CD4-positive, alpha-beta T cell treated with Interleukin-12 subunit alpha and Interleukin-12 subunit beta, for 1 hour (primary cell): Measurements from ENCODE around the gene ANKS1A.
A peak's percentile ranks its signal among the peaks of the same experiment; 100 is the strongest.
"Not testable (repeated sequence)": the region's sequence is repeated elsewhere in the genome, so short reads cannot be mapped to it uniquely, and the experiment has no call there.

ENCODE experiments used
- DNase-seq: peaks from one replicate; pipeline ENCODE4 v3.0.0-alpha.2; 2020

The ANKS1A gene

GRCh38 chr6:34884996-34885395, 4.1 kb upstream of the ANKS1A start:
- no peak for DNase-seq

DNA sequence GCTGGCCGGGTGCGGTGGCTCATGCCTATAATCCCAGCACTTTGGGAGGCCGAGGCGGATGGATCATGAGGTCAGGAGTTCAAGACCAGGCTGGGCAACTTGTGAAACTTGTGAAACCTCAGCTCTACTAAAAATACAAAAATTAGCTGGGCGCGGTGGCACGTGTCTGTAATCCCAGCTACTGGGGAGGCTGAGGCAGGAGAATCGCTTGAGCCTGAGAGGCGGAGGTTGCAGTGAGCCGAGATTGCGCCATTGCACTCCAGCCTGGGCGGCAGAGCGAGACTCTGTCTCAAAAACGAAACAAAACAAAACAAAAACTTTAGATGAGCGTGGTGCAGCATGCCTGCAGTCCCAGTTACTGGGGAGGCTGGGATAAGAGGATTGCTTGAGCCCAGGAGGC, 3.2 kb upstream of the ANKS1A start:
- DNase-seq, result not testable (repeated sequence)

DNA sequence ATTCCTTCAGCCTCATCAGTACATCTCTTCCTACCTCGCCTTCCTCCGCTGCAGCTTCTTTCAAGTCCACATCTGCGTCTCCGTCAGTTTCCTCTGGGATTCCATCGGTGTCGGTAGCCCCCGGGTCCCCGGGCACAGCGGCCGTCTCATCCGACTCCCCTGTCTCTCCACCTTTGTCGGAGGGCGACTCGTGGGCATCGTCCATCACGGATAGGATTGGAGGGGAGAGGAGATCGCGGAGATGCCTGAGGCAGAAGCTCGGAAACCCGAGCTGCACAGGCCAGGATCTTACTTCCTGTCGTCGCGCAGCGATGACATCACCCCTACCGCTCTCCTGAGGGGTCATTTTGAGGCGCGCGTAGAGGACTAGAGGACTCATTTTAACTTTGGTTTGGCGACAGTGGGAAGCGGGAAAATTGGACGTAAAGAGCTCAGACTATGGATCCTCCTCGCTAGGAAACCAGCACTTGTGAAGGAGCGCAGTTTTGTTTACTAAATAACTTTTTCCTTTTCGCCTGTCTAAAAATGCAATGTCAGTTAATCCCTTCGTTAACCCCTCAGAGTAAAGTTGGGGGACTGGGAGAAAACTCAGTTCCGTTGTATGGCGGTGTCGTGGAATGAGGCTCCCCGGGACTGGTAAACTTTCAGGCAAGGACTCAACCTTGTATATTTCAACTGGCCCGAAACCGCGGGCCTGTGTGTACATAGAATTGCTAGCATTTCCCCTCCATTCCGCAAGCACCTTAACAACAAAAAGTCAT, 1.1 kb upstream of the ANKS1A start, which contains the start of gene TAF11:
TAF11 (minus strand) TSS at position 290 of the 761 bp plus-strand sequence; CDS start at position 205, 85 bp downstream.
- DNase-seq, result peak; percentile 90

DNA sequence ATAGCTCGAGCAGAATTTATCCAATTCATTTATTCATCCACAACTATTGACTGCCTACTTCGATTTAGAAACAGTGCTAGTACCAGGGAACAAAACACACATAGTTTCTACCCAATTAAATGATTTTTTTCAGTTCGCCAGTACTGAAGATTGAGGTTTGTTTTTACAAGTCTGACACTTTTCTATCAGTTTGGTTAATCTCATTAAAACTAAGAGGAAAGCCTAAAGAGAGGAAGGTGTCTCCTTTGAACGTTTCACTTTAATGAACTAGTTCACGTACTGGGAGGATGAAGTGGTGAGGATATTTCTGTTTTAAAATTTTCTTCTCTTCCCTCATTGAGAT, 570 bp upstream of the ANKS1A start:
- peak; percentile 35 for DNase-seq

GRCh38 chr6:34890533-34890925, 1.5 kb downstream of the ANKS1A start:
- DNase-seq, result no peak

DNA sequence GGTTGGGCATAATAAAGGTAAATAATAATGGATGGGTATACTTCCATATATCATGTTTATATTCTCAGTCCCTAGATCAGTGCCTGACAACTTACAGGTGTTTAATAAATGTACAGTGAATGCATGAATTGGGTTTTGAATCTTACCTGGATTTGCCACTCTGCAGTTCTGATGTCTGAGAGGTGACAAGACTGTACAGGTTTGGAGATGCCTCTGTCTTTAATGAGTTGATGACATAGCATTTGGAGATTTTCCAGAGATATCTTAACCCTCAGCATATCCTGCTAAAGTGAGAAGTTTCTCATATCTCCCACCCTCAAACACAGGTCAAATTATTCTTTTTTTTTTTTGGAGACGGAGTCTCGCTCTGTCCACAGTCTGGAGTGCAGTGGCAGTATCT, 2.2 kb downstream of the ANKS1A start:
- no peak for DNase-seq

GRCh38 chr6:34894693-34895092, 5.6 kb downstream of the ANKS1A start:
- no peak for DNase-seq

DNA sequence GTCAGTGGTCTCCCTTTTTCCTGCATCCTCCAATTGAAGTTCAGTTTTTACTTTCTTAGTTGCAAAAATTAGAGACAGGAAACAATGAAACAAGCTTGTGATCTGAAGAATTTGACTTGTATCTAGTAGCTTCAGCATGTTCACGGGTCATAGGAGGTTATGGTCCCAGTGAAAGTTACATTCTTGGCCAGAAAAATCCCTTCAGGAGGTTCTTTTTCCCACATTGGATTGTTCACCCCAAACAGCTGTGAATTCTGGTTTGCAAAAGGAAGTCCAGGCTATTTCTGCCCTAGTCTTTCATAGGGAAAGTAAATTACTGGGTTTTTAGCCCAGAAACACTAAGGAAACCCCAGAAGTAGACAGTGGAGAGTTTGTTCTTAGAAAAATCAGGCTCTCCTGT, 8.1 kb downstream of the ANKS1A start:
- DNase-seq, result no peak

DNA sequence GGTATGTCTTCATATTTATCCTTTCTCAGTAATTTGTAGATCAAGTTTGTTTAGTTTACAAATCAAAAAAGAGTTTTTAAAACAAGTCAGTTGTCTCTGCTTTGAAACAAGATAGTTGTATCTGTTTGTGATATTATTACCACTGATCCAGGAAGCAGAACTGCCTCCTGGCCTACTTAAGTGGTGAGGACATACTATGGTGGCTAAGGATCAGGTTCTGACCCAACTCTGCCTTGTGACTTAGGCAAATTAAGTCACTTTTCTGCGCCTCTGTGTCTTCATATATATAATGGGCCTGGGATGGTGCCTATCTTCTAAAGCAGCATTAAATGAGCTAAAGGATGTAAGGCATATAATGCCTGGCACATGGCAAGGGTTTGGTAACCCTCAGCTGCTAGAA, 8.7 kb downstream of the ANKS1A start:
- no peak for DNase-seq

DNA sequence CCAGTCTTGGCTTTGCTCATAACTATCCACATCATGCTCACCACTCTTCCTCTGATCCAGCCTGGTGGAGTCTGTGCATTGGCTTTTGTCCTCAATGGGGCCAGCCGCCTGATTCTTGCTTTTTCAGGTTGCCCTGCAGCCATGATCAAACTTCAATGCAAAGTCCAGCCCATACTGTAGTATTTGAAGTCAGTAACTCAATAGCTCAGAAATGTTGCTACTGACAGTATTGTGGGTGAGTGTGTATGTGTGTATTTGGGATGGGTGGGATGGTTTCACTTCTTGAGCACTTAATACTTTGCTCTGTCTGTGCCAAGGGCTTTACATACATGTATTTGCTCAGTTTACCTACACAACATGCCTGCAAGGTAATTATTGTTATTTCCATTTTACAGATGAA, 10.7 kb downstream of the ANKS1A start:
- not testable (repeated sequence) for DNase-seq

DNA sequence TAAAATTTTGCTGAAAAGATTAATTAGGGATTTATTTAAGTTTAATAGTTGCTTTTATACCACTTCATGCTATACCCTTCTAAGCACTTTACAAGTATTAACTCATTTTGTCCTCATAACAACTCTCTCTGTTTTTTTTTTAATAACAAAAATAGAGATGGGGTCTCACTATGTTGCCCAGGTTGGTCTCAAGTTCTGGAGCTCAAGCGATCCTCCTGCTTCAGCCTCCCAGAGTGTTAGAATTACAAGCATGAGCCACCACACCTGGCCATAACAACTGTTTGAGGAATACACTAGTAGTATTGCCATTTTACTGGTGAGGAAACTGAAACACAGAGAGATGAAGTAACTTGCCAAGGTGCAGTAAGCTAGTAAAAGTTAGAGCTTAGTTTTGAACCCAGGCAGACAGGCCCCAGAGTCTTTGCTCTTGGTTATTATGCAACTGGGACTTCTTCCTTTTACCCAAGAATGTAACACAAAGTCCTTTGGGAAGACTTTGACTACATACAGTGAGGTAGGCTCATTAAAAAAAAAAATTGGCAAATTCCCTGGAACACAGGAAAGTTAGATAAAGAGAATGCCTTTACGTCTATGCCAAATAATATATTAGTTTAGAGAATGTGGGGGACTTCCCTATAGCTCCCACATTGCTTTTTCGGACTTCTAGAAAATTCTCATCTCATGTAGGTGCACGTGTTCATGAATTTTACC, 11.4 kb downstream of the ANKS1A start:
- DNase-seq, result no peak

- no peak for DNase-seq
Measured at GRCh38 chr6:34901930-34902329, 12.9 kb downstream of the ANKS1A start.

DNA sequence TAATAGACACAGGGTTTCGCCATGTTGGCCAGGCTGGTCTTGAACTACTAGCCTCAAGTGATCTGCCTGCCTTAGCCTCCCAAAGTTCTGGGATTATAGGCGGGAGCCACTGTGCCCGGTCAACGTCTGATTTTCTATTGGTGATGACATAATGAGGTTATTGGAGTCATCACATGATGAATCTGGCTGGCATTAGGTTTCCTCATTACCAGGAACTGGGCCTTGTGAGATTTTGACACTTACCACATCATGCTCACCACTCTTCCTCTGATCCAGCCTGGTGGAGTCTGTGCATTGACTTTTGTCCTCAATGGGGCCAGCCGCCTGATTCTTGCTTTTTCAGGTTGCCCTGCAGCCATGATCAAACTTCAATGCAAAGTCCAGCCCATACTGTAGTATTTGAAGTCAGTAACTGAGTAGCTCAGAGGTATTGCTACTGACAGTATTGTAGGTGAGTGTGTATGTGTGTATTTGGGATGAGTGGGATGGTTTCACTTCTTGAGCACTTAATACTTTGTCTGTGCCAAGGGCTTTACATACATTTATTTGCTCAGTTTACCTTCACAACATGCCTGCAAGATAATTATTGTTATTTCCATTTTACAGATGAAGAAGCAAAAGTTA, 16.0 kb downstream of the ANKS1A start:
- no peak for DNase-seq

DNA sequence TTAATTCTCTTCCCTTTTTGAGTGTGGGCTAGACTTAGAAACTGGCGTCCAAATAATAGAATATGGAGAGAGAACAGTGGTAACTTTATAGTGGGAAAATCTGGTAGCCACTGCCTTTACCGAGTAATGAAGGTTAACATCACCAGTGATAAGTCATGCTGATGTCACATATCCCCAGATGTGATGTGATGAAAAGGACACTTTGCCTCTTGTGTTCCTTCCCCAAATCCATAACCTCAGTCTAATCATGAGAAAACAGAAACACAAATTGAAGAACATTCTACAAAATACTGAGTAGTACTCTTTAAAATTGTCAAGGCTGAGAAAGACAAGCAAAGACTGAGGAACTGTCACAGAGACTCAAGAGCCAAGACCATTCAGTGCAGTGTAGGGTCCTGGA, 17.8 kb downstream of the ANKS1A start:
- DNase-seq, result no peak

DNA sequence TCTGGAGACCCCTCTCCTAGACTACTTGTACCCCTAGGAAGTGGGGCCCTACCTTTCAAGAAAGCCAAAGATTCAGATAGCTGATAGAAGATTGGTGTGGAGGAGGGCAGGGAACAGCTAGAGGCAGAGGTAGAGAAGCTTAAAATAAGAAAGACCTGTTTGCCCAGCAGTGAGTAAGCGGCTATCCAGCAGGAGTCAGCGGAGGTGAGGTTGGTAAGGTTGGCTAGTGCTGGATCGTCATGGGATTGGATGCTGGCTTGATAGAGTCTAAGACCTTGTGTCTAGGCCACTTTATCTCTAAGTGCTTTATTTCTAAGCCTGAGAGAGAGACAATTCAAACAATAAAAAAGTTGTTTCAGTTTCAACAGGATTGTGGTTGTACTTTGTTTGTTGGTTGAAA, 19.1 kb downstream of the ANKS1A start:
- no peak for DNase-seq

GRCh38 chr6:34909320-34909883, 20.3 kb downstream of the ANKS1A start:
- DNase-seq, result no peak

DNA sequence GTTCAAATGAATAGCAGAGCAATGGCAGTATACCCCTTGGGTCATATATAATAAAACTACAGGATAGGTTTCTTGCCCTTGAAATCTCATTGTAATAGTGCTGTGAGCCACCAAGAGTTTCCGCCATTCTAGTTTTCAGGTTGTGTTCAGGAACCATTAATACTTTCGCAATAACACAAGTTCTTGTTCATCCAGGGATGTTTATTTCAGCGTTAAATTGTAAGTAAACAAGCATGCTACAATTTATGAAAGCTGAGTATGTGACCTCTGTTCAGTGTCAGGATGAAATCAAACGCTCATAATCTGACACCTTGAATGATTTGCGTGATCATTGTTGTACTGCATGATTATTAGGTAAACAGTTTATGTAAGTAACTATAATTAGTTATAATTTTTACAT, 22.8 kb downstream of the ANKS1A start:
- DNase-seq, result no peak

DNA sequence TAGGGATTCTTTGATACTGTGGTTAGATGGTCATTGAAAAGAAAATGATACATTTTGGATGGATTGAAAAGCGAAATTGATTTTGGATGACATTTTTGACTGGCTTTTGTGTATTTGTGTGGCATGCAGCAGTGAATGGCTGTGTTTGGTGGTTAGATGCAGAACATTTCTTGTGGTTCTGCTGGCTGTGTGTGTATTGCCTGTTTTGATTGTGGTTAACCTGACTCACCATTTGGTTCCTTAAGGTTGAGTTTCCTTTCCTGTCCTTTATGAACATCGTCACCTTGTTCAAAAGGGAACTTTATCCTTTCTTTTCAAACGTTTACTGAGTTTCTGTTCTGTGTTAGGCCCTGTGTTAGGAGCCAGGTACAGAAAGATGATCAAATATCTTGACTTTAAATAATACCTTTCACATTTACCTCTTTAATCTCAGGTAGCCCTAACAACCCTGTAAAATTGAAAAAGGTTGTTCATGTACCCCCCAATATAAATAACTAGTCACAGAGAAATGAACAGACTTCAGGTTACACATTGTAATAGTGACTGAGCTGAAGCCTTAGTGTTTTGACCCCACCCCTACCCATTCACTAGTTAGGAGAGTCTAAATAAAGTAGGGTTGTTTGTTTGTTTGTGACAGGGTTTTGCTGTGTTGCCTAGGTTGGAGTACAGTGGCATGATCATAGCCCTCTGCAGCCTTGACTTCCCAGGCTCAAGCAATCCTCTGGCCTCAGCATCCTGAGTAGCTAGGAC, 23.8 kb downstream of the ANKS1A start:
- peak; percentile 56 for DNase-seq

GRCh38 chr6:34914358-34914757, 25.3 kb downstream of the ANKS1A start:
- DNase-seq, result no peak

GRCh38 chr6:34916348-34916967, 27.4 kb downstream of the ANKS1A start:
- DNase-seq, result no peak

GRCh38 chr6:34917626-34918285, 28.7 kb downstream of the ANKS1A start:
- DNase-seq, result no peak

DNA sequence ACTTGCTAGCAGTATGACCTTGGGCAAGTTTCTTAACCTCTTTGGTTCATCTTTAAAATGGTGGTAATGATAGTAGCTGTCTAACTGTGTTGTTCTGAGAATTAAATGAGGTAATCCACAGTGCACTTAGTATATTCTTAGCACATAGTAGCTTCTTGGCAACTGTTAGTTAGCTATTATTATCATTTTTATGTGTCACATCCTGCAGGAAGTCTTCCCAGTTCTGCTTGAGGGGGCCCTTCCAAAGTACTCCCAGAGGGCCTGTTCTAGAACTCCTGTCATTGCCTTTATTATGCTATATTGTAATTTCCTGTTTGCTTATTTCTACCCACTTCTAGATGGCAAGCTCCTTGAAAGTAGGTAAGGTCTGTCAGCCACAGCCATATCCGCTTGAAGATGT, 30.6 kb downstream of the ANKS1A start:
- DNase-seq, result no peak
